ENCODE results near the gene CHTF18.

GRCh38 chr16:841455-842060 is 53.1 kb downstream of the CHTF18 start:
- TF ChIP-seq POLR2A (IDR thresholded peaks at IDR 0.05) (no peak), CTCF (IDR thresholded peaks at IDR 0.05) (no peak)

All from right lobe of liver (tissue), 4 donors.